Measurements from ENCODE around the gene EDC3. TPM values are rescaled to one million over a fixed set of nuclear protein-coding genes. Genes with fewer than 3 reads are reported as not detected.
A peak's percentile ranks its signal among the peaks of the same experiment; 100 is the strongest.

EDC3 gene
- total and polyA plus RNA-seq, 9 of the 15 experiments (the other 6 are each of a cell fraction or from before 2014, with no cell fraction given): 11.7 to 63.9 (median 32.8) TPM

GRCh38 chr15:74598126-74598842 is 97.5 kb downstream of the EDC3 start (continued):
- no peak for TF ChIP-seq ATF1 (CRISPR knock-in tag; IDR thresholded peaks at IDR 0.05)
- peak; percentile 51; the same call in 1 of the 2 replicates for TF ChIP-seq ATF1 (tag; IDR thresholded peaks at IDR 0.05)
- TF ChIP-seq DLX4 (CRISPR knock-in tag; IDR thresholded peaks at IDR 0.05): no peak
- TF ChIP-seq NCOR1 (IDR thresholded peaks at IDR 0.05): peak; percentile 62; the same call in 1 of the 2 replicates
- no peak for TF ChIP-seq SNIP1 (IDR thresholded peaks at IDR 0.05; ENCODE audit: low read depth)
- TF ChIP-seq CREB5 (CRISPR knock-in tag; IDR thresholded peaks at IDR 0.05): no peak
- no peak for TF ChIP-seq ZNF324 (CRISPR knock-in tag; IDR thresholded peaks at IDR 0.05)
- TF ChIP-seq LEF1 (IDR thresholded peaks at IDR 0.05): peak; percentile 75; the same call in 1 of the 2 replicates
- no peak for TF ChIP-seq ZNF551 (CRISPR knock-in tag; IDR thresholded peaks at IDR 0.05)
- no peak for TF ChIP-seq RAD21 (CRISPR knock-in tag; conservative IDR thresholded peaks at IDR 0.05 in 1 of 2, IDR thresholded peaks at IDR 0.05 in 1 of 2)
- peak; percentile 63; the same call in 1 of the 2 replicates for TF ChIP-seq ATF6 (CRISPR knock-in tag; IDR thresholded peaks at IDR 0.05)
- no peak for TF ChIP-seq NCOA4 (IDR thresholded peaks at IDR 0.05; ENCODE audit: partially characterized antibody)
- TF ChIP-seq SIN3A (IDR thresholded peaks at IDR 0.05; ENCODE audit: borderline replicate concordance in 2 of 2, control insufficient read depth in 1 of 2, low read depth in 2 of 2, low read length in 2 of 2): peak in 1 of 2 experiments; percentile 14; a peak in 1 of 4 replicates
- TF ChIP-seq ASH1L (IDR thresholded peaks at IDR 0.05; ENCODE audit: borderline replicate concordance, low read depth, partially characterized antibody): peak; percentile 81
- peak in 1 of 2 experiments; percentile 25; a peak in 1 of 4 replicates for TF ChIP-seq ARNT (IDR thresholded peaks at IDR 0.05)
- no peak for TF ChIP-seq FOXP1 (CRISPR knock-in tag; IDR thresholded peaks at IDR 0.05)
- TF ChIP-seq SMARCE1 (IDR thresholded peaks at IDR 0.05): peak; percentile 71
- TF ChIP-seq TFE3 (CRISPR knock-in tag; IDR thresholded peaks at IDR 0.05): peak; percentile 99
- TF ChIP-seq THRB (CRISPR knock-in tag; conservative IDR thresholded peaks at IDR 0.05): peak; percentile 87; the same call in 1 of the 2 replicates
- peak; percentile 100 for TF ChIP-seq USF2 (CRISPR knock-in tag; IDR thresholded peaks at IDR 0.05)

Data from K562 (cell line).